Fibroblast of villous mesenchyme (primary cell): ENCODE results near the gene PMPCA. TPM values are rescaled to one million over a fixed set of nuclear protein-coding genes. Genes with fewer than 3 reads are reported as not detected.

Experiments
- DNase-seq: peaks from one replicate; pipeline ENCODE4 v3.0.0-alpha.2; 2010; ENCODE audit warnings: low read depth
- H3K4me3 ChIP-seq: 2 replicates; pipeline ENCODE4 v1.5.1; 2011; ENCODE audit warnings: low read depth, mild to moderate bottlenecking, low read length
- CTCF ChIP-seq: IDR thresholded peaks from 2 replicates; pipeline ENCODE4 v1.5.1; 2012; ENCODE audit warnings: low read depth, mild to moderate bottlenecking, low read length; ENCODE audit not compliant: insufficient read depth
- total RNA-seq: library from RNA; depleted of rRNA; stranded (reverse); fragments of >200 nt; gene quantifications from 2 replicates; pipeline ENCODE4 v1.2.3, GENCODE V29; 2012

The PMPCA gene
- total RNA-seq, 1 donor = 48.8 TPM

GRCh38 chr9:136442265-136442664 is 31.8 kb downstream of the PMPCA start:
- DNase-seq = no peak
- TF ChIP-seq CTCF = no peak
- no peak overlapping the region for H3K4me3 ChIP-seq

GRCh38 chr9:136443087-136443486 is 32.6 kb downstream of the PMPCA start:
- no peak for TF ChIP-seq CTCF
- DNase-seq = no peak

GRCh38 chr9:136443687-136444086 is 33.2 kb downstream of the PMPCA start:
- DNase-seq = no peak
- no peak for TF ChIP-seq CTCF
- no peak overlapping the region for H3K4me3 ChIP-seq

More at GRCh38 chr9:136443087-136443486, 32.6 kb downstream of the PMPCA start:
- H3K4me3 ChIP-seq = no peak overlapping the region

GRCh38 chr9:136444102-136444501 is 33.6 kb downstream of the PMPCA start:
- no peak for TF ChIP-seq CTCF
- no peak for DNase-seq
- no peak overlapping the region for H3K4me3 ChIP-seq

GRCh38 chr9:136445799-136446198 is 35.3 kb downstream of the PMPCA start:
- no peak for TF ChIP-seq CTCF
- no peak overlapping the region for H3K4me3 ChIP-seq
- DNase-seq = no peak

GRCh38 chr9:136447173-136447778 is 36.8 kb downstream of the PMPCA start:
- no peak for TF ChIP-seq CTCF
- no peak for DNase-seq
- no peak overlapping the region for H3K4me3 ChIP-seq

- no peak for TF ChIP-seq CTCF
- H3K4me3 ChIP-seq = no peak overlapping the region
- no peak for DNase-seq
Observed at GRCh38 chr9:136448655-136449054, 38.2 kb downstream of the PMPCA start.
